ENCODE measurements around the gene CD28. TPM values are rescaled to one million over a fixed set of nuclear protein-coding genes. Genes with fewer than 3 reads are reported as not detected.

CD28 gene
- 0.77 TPM for total RNA-seq
- long read RNA-seq, result 0 reads

- peaks cover 6% of the 10 kb centered on the region for H3K4me1 ChIP-seq
- H3K27ac ChIP-seq (replicated peaks), result no peak within 1 kb of the TSS
- no peak within 1 kb of the TSS for H3K4me3 ChIP-seq
- TF ChIP-seq CTCF (IDR thresholded peaks at IDR 0.05; ENCODE audit: borderline replicate concordance), result no peak
- H3K36me3 ChIP-seq, result no peaks in the 10 kb centered on the region
- DNase-seq, result no peak
- H3K9me3 ChIP-seq (replicated peaks), result peaks cover 21% of the 10 kb centered on the region
- no peaks in the 10 kb centered on the region for H3K27me3 ChIP-seq (ENCODE audit: low read depth)
- intact Hi-C loops (cut with micrococcal nuclease), result no loop called here
Observed at GRCh38 chr2:203706403-203706802, at the start of gene CD28. Gene CD28 (plus strand): TSS chr2:203706639. CDS start chr2:203706697, 58 bp downstream.

- no peak overlapping the region for H3K27ac ChIP-seq (replicated peaks)
- TF ChIP-seq CTCF (IDR thresholded peaks at IDR 0.05; ENCODE audit: borderline replicate concordance), result no peak
- intact Hi-C loops (cut with micrococcal nuclease), result loop anchor here (10.0 kb wide), 1 partner anchor 145 kb away; no protein-coding TSS in a partner anchor
Observed at GRCh38 chr2:203659331-203660049, 46.9 kb upstream of the CD28 start.

GRCh38 chr2:203660465-203660864, 46.0 kb upstream of the CD28 start:
- H3K4me3 ChIP-seq, result no peak overlapping the region
- no peak overlapping the region for H3K27ac ChIP-seq (replicated peaks)
- no peaks in the 10 kb centered on the region for H3K27me3 ChIP-seq (ENCODE audit: low read depth)
- peaks cover 8% of the 10 kb centered on the region for H3K4me1 ChIP-seq
- intact Hi-C loops (cut with micrococcal nuclease), result no loop called here
- no peak for TF ChIP-seq CTCF (IDR thresholded peaks at IDR 0.05; ENCODE audit: borderline replicate concordance)
- no peaks in the 10 kb centered on the region for H3K9me3 ChIP-seq (replicated peaks)
- no peaks in the 10 kb centered on the region for H3K36me3 ChIP-seq
- no peak for DNase-seq

More at GRCh38 chr2:203659331-203660049, 46.9 kb upstream of the CD28 start:
- no peaks in the 10 kb centered on the region for H3K36me3 ChIP-seq
- no peaks in the 10 kb centered on the region for H3K27me3 ChIP-seq (ENCODE audit: low read depth)
- peaks cover 8% of the 10 kb centered on the region for H3K4me1 ChIP-seq
- no peak overlapping the region for H3K4me3 ChIP-seq
- DNase-seq, result no peak
- H3K9me3 ChIP-seq (replicated peaks), result no peaks in the 10 kb centered on the region

GRCh38 chr2:203661279-203661908, 45.0 kb upstream of the CD28 start:
- Histone ChIP-seq H3K9me3 (replicated peaks) (no peaks in the 10 kb centered on the region), H3K4me3 (no peak overlapping the region), H3K27me3 (ENCODE audit: low read depth) (no peaks in the 10 kb centered on the region), H3K4me1 (peaks cover 8% of the 10 kb centered on the region), H3K27ac (replicated peaks) (no peak overlapping the region), H3K36me3 (no peaks in the 10 kb centered on the region)
- no peak for DNase-seq
- no peak for TF ChIP-seq CTCF (IDR thresholded peaks at IDR 0.05; ENCODE audit: borderline replicate concordance)
- intact Hi-C loops (cut with micrococcal nuclease), result no loop called here

- Histone ChIP-seq H3K4me3 (no peak overlapping the region), H3K36me3 (no peaks in the 10 kb centered on the region), H3K9me3 (replicated peaks) (no peaks in the 10 kb centered on the region), H3K4me1 (no peaks in the 10 kb centered on the region), H3K27me3 (ENCODE audit: low read depth) (no peaks in the 10 kb centered on the region), H3K27ac (replicated peaks) (no peak overlapping the region)
- TF ChIP-seq CTCF (IDR thresholded peaks at IDR 0.05; ENCODE audit: borderline replicate concordance), result no peak
- intact Hi-C loops (cut with micrococcal nuclease), result no loop called here
- no peak for DNase-seq
Observed at GRCh38 chr2:203662487-203662886, 44.0 kb upstream of the CD28 start.
